ENCODE measurements around the gene GAS2. TPM values are rescaled to one million over a fixed set of nuclear protein-coding genes. Genes with fewer than 3 reads are reported as not detected.

The GAS2 gene
- total RNA-seq, 5 donors from 2014 or later (not counting 1 experiment from before 2014, with no cell fraction given) = 2.1 to 4.2 (median 2.6) TPM

DNA sequence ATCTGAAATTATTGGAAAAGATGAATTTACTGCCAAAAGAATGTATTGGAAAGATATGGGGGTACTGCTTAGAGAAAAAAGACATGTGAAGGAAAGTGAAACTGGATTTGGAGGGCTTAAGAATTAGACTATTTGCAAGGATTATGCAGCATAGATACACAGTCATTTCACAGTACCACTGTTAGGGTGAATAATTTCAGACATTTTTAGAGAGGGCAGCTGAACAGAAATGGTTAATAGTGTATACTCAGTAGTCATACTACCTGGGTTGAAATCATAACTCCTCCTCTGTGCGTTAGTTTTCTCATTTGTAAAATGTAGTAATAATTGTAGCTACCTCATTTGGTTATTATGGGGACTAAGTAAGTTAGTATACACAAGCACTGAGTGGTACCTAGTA lies 33.0 kb downstream of the GAS2 start:
- no peak overlapping the region for H3K4me3 Mint-ChIP-seq
- peaks cover 0 to 8% (median 4%) of the 10 kb centered on the region in 3 donors for H3K4me1 Mint-ChIP-seq
- H3K27me3 Mint-ChIP-seq = no peaks in the 10 kb centered on the region
- H3K27me3 ChIP-seq (replicated peaks in 1 of 2; ENCODE audit: control insufficient read depth in 2 of 2, extremely low read depth in 1 of 2, insufficient read depth in 2 of 2, low read length in 1 of 2) = peaks cover 0 to 2% of the 10 kb centered on the region in 2 experiments
- ChIA-PET CTCF (interaction anchor here in 1 of 2 donors (0.8 kb wide), 1 partner anchor 10 kb away, joined by 4 read pairs; no protein-coding TSS in a partner anchor), POLR2A (interaction anchor here in 1 of 2 donors (0.5 to 0.7 kb wide), 3 partner anchors 66 to 1518 kb away, joined by 3 to 4 read pairs (median 3); no protein-coding TSS in a partner anchor)
- no peak overlapping the region for H3K4me3 ChIP-seq (ENCODE audit: control insufficient read depth in 1 of 2, extremely low read depth in 1 of 2, low read length in 1 of 2)
- no peaks in the 10 kb centered on the region for H3K36me3 ChIP-seq (ENCODE audit: control insufficient read depth in 2 of 2, extremely low read depth in 1 of 2, insufficient read depth in 1 of 2, low read length in 1 of 2)
- DNase-seq (no peak), ATAC-seq (replicated peaks in 1 of 4) (no peak)
- H3K27ac Mint-ChIP-seq = no peak overlapping the region
- no peaks in the 10 kb centered on the region for H3K36me3 Mint-ChIP-seq
- H3K27ac ChIP-seq (ENCODE audit: low read length) = no peak overlapping the region
- H3K9me3 Mint-ChIP-seq = no peaks in the 10 kb centered on the region
- no CpG with 5 or more reads among the region's 1 CpG for WGBS (ENCODE audit: insufficient coverage)
- H3K9me3 ChIP-seq = no peaks in the 10 kb centered on the region
- no peaks in the 10 kb centered on the region for H3K4me1 ChIP-seq (ENCODE audit: control insufficient read depth in 1 of 2, extremely low read depth in 1 of 2, insufficient read depth in 2 of 2, low read length in 2 of 2)

- H3K9me3 Mint-ChIP-seq = peaks cover 0 to 3% (median 3%) of the 10 kb centered on the region in 3 donors
- H3K27ac Mint-ChIP-seq = no peak overlapping the region
- ATAC-seq (replicated peaks in 1 of 4) (no peak), DNase-seq (no peak)
- Histone ChIP-seq H3K4me1 (ENCODE audit: control insufficient read depth in 1 of 2, extremely low read depth in 1 of 2, insufficient read depth in 2 of 2, low read length in 2 of 2) (no peaks in the 10 kb centered on the region), H3K36me3 (ENCODE audit: control insufficient read depth in 2 of 2, extremely low read depth in 1 of 2, insufficient read depth in 1 of 2, low read length in 1 of 2) (no peaks in the 10 kb centered on the region), H3K27ac (ENCODE audit: low read length) (no peak overlapping the region), H3K9me3 (no peaks in the 10 kb centered on the region), H3K27me3 (replicated peaks in 1 of 2; ENCODE audit: control insufficient read depth in 2 of 2, extremely low read depth in 1 of 2, insufficient read depth in 2 of 2, low read length in 1 of 2) (peaks cover 0 to 2% of the 10 kb centered on the region in 2 experiments), H3K4me3 (ENCODE audit: control insufficient read depth in 1 of 2, extremely low read depth in 1 of 2, low read length in 1 of 2) (no peak overlapping the region)
- POLR2A ChIA-PET = no interaction called here
- H3K4me3 Mint-ChIP-seq = no peak overlapping the region
- no peaks in the 10 kb centered on the region for H3K36me3 Mint-ChIP-seq
- peaks cover 0 to 8% (median 4%) of the 10 kb centered on the region in 3 donors for H3K4me1 Mint-ChIP-seq
- CTCF ChIA-PET = no interaction called here
- no peaks in the 10 kb centered on the region for H3K27me3 Mint-ChIP-seq
These were observed 35.6 kb downstream of the GAS2 start for GRCh38 chr11:22702031-22702430.

GRCh38 chr11:22703040-22703439 lies 36.6 kb downstream of the GAS2 start:
- Histone ChIP-seq H3K9me3 (no peaks in the 10 kb centered on the region), H3K27ac (ENCODE audit: low read length) (no peak overlapping the region), H3K36me3 (ENCODE audit: control insufficient read depth in 2 of 2, extremely low read depth in 1 of 2, insufficient read depth in 1 of 2, low read length in 1 of 2) (no peaks in the 10 kb centered on the region), H3K27me3 (replicated peaks in 1 of 2; ENCODE audit: control insufficient read depth in 2 of 2, extremely low read depth in 1 of 2, insufficient read depth in 2 of 2, low read length in 1 of 2) (peaks cover 0 to 2% of the 10 kb centered on the region in 2 experiments), H3K4me1 (ENCODE audit: control insufficient read depth in 1 of 2, extremely low read depth in 1 of 2, insufficient read depth in 2 of 2, low read length in 2 of 2) (no peaks in the 10 kb centered on the region), H3K4me3 (ENCODE audit: control insufficient read depth in 1 of 2, extremely low read depth in 1 of 2, low read length in 1 of 2) (no peak overlapping the region)
- peaks cover 0 to 8% (median 4%) of the 10 kb centered on the region in 3 donors for H3K4me1 Mint-ChIP-seq
- no peak overlapping the region for H3K4me3 Mint-ChIP-seq
- POLR2A ChIA-PET = no interaction called here
- CTCF ChIA-PET = no interaction called here
- peak in 1 of 4 experiments; percentile 42 for ATAC-seq (replicated peaks in 1 of 4)
- H3K36me3 Mint-ChIP-seq = no peaks in the 10 kb centered on the region
- H3K27me3 Mint-ChIP-seq = no peaks in the 10 kb centered on the region
- no peak for DNase-seq
- 24% methylated on average over 2 of the region's 3 CpGs for WGBS (ENCODE audit: insufficient coverage)
- H3K27ac Mint-ChIP-seq = no peak overlapping the region
- H3K9me3 Mint-ChIP-seq = peaks cover 0 to 3% (median 3%) of the 10 kb centered on the region in 3 donors

GRCh38 chr11:22703591-22703990 lies 37.2 kb downstream of the GAS2 start:
- Histone ChIP-seq H3K4me1 (ENCODE audit: control insufficient read depth in 1 of 2, extremely low read depth in 1 of 2, insufficient read depth in 2 of 2, low read length in 2 of 2) (no peaks in the 10 kb centered on the region), H3K27ac (ENCODE audit: low read length) (no peak overlapping the region), H3K9me3 (no peaks in the 10 kb centered on the region), H3K27me3 (replicated peaks in 1 of 2; ENCODE audit: control insufficient read depth in 2 of 2, extremely low read depth in 1 of 2, insufficient read depth in 2 of 2, low read length in 1 of 2) (peaks cover 0 to 2% of the 10 kb centered on the region in 2 experiments), H3K4me3 (ENCODE audit: control insufficient read depth in 1 of 2, extremely low read depth in 1 of 2, low read length in 1 of 2) (no peak overlapping the region), H3K36me3 (ENCODE audit: control insufficient read depth in 2 of 2, extremely low read depth in 1 of 2, insufficient read depth in 1 of 2, low read length in 1 of 2) (no peaks in the 10 kb centered on the region)
- no peak for ATAC-seq (replicated peaks in 1 of 4)
- H3K27me3 Mint-ChIP-seq = no peaks in the 10 kb centered on the region
- WGBS (ENCODE audit: insufficient coverage) = no CpG with 5 or more reads among the region's 2 CpGs
- H3K36me3 Mint-ChIP-seq = no peaks in the 10 kb centered on the region
- no peak overlapping the region for H3K27ac Mint-ChIP-seq
- no peak overlapping the region for H3K4me3 Mint-ChIP-seq
- H3K4me1 Mint-ChIP-seq = peaks cover 0 to 8% (median 4%) of the 10 kb centered on the region in 3 donors
- H3K9me3 Mint-ChIP-seq = peaks cover 0 to 3% (median 3%) of the 10 kb centered on the region in 3 donors
- DNase-seq = no peak
- ChIA-PET CTCF (no interaction called here), POLR2A (no interaction called here)

DNA sequence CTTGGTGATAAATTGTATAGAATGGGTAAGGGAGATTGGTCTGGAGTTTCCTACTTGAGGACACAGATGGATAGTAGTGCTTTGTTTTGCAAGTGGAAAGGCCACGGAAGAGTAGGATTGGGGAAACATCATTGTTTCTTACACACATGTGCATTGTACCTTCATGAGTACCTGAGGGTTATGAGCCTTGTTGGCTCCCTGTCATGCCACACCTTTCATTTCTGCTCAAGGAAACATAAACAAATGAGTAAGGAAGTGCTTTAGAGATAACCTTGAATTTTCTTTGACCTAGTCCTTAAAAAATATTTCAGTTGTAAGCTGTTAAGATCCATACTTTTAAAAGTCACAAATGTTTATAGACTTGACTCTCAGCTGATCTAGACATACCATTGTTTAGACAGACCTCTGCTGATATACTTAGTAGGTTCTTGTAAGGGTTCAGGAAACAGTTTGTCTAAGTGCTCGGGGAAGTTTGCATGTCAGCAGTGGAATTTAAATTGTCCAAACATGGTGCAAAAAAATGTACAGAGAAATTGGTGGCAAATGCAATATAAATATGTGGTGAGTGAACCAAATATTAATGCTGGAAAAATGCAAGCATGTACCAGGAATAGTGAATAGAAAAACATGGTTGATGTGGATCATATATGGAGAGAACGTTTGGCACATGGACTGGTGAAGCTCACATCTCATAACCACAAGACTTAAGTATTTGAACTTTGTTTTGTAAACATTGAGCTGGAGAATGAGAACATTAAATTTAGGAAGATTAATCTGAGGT lies 40.9 kb downstream of the GAS2 start:
- H3K36me3 Mint-ChIP-seq = no peaks in the 10 kb centered on the region
- H3K27me3 ChIP-seq (replicated peaks in 1 of 2; ENCODE audit: control insufficient read depth in 2 of 2, extremely low read depth in 1 of 2, insufficient read depth in 2 of 2, low read length in 1 of 2) = peaks cover 0 to 8% of the 10 kb centered on the region in 2 experiments
- no peaks in the 10 kb centered on the region for H3K36me3 ChIP-seq (ENCODE audit: control insufficient read depth in 2 of 2, extremely low read depth in 1 of 2, insufficient read depth in 1 of 2, low read length in 1 of 2)
- CTCF ChIA-PET = no interaction called here
- ATAC-seq (replicated peaks in 1 of 4) (no peak), DNase-seq (no peak)
- H3K27ac Mint-ChIP-seq = no peak overlapping the region
- 79% methylated on average over 2 of the region's 3 CpGs for WGBS (ENCODE audit: insufficient coverage)
- H3K4me1 Mint-ChIP-seq = peaks cover 0 to 9% (median 8%) of the 10 kb centered on the region in 3 donors
- no peak overlapping the region for H3K27ac ChIP-seq (ENCODE audit: low read length)
- peaks cover 0 to 7% (median 3%) of the 10 kb centered on the region in 3 donors for H3K9me3 Mint-ChIP-seq
- H3K4me3 Mint-ChIP-seq = no peak overlapping the region
- no peak overlapping the region for H3K4me3 ChIP-seq (ENCODE audit: control insufficient read depth in 1 of 2, extremely low read depth in 1 of 2, low read length in 1 of 2)
- no peaks in the 10 kb centered on the region for H3K4me1 ChIP-seq (ENCODE audit: control insufficient read depth in 1 of 2, extremely low read depth in 1 of 2, insufficient read depth in 2 of 2, low read length in 2 of 2)
- H3K27me3 Mint-ChIP-seq = peaks cover 0 to 6% of the 10 kb centered on the region in 2 donors
- POLR2A ChIA-PET = no interaction called here
- no peaks in the 10 kb centered on the region for H3K9me3 ChIP-seq

DNA sequence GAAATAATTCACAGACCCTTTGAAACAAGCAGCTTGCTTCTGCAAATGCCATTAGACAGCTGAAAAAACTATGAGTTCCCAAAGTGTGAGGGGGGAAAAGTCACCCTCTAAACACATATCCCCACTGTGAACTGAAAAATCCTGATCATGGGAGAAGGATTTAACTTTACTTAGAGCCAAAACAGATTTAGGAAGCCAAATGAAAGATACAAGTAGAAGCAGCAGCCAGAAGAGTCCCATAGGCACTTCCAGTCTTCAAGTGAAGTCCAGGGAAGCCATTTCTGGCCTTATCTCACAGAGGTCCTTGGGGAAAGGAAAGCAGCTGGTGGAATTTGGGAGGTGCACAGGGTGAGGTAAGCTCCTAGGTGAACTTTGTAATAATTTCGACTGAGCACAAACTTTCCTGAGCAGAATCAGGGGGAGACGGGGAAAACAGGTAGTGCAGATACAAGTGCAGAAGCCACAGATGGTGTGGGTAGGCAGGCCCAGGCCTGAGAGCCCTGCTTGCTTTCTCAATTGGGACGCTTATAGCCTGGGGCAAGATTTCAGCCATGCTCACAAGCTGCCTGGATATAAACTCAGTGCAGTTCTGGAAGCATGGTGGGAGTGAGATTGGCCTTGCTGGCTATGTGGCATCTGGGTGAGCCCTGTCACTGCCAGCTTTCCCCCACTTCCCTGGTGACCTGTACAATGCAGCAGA lies 44.8 kb downstream of the GAS2 start:
- WGBS (ENCODE audit: insufficient coverage) = 75% methylated on average over 3 of the region's 3 CpGs
- POLR2A ChIA-PET = no interaction called here
- no peaks in the 10 kb centered on the region for H3K36me3 ChIP-seq (ENCODE audit: control insufficient read depth in 2 of 2, extremely low read depth in 1 of 2, insufficient read depth in 1 of 2, low read length in 1 of 2)

More for the DNA sequence above, 44.8 kb downstream of the GAS2 start:
- Histone ChIP-seq H3K27me3 (replicated peaks in 1 of 2; ENCODE audit: control insufficient read depth in 2 of 2, extremely low read depth in 1 of 2, insufficient read depth in 2 of 2, low read length in 1 of 2) (peaks cover 0 to 8% of the 10 kb centered on the region in 2 experiments), H3K4me1 (ENCODE audit: control insufficient read depth in 1 of 2, extremely low read depth in 1 of 2, insufficient read depth in 2 of 2, low read length in 2 of 2) (no peaks in the 10 kb centered on the region), H3K27ac (ENCODE audit: low read length) (no peak overlapping the region), H3K4me3 (ENCODE audit: control insufficient read depth in 1 of 2, extremely low read depth in 1 of 2, low read length in 1 of 2) (no peak overlapping the region), H3K9me3 (no peaks in the 10 kb centered on the region)
- DNase-seq (no peak), ATAC-seq (replicated peaks in 1 of 4) (no peak)
- peaks cover 0 to 18% (median 0%) of the 10 kb centered on the region in 3 donors for H3K9me3 Mint-ChIP-seq
- CTCF ChIA-PET = no interaction called here
- no peak overlapping the region for H3K4me3 Mint-ChIP-seq
- no peak overlapping the region for H3K27ac Mint-ChIP-seq
- peaks cover 0 to 7% of the 10 kb centered on the region in 2 donors for H3K27me3 Mint-ChIP-seq
- peaks cover 0 to 5% (median 0%) of the 10 kb centered on the region in 3 donors for H3K4me1 Mint-ChIP-seq
- no peaks in the 10 kb centered on the region for H3K36me3 Mint-ChIP-seq

All from T-cell (primary cell).